BLaER1 treated with 17β-estradiol and CSF1 and Interleukin-3, amounts not matched to agents 10 nM and 100 nM (cell line): ENCODE measurements around the gene PCYT2.
A peak's percentile ranks its signal among the peaks of the same experiment; 100 is the strongest.

Experiments used
- H3K27ac ChIP-seq, 11 experiments: shearing (Covaris generic); formaldehyde crosslinking; 2 replicates each; pipeline ENCODE4 v1.8.1; 2022
- H3K27me3 ChIP-seq, 11 experiments: shearing (Covaris generic); formaldehyde crosslinking; 2 replicates each; pipeline ENCODE4 v1.8.1; 2022
- H3K36me3 ChIP-seq, 11 experiments: shearing (Covaris generic); formaldehyde crosslinking; 2 replicates each; pipeline ENCODE4 v1.8.1; 2022
- H3K4me1 ChIP-seq, 10 experiments: shearing (Covaris generic); formaldehyde crosslinking; 2 replicates each; pipeline ENCODE4 v1.8.1; 2022
- H3K4me2 ChIP-seq, 11 experiments: shearing (Covaris generic); formaldehyde crosslinking; 2 replicates each; pipeline ENCODE4 v1.8.1; 2022
- H3K4me3 ChIP-seq, 10 experiments: shearing (Covaris generic); formaldehyde crosslinking; 2 replicates each; pipeline ENCODE4 v1.8.1; 2022
- H3K9ac ChIP-seq, 11 experiments: shearing (Covaris generic); formaldehyde crosslinking; 2 replicates each; pipeline ENCODE4 v1.8.1; 2022
- H3K9me3 ChIP-seq, 11 experiments: shearing (Covaris generic); formaldehyde crosslinking; replicated peaks in 1 of 11; 2 replicates each; pipeline ENCODE4 v1.8.1; 2022
- H4K20me1 ChIP-seq, 11 experiments: shearing (Covaris generic); formaldehyde crosslinking; 2 replicates each; pipeline ENCODE4 v1.8.1; 2022
- Cebpa-rat ChIP-seq, 11 experiments: shearing (Covaris generic); IDR thresholded peaks; 2 replicates each; pipeline ENCODE4 v1.8.1; 2022

PCYT2 gene

DNA sequence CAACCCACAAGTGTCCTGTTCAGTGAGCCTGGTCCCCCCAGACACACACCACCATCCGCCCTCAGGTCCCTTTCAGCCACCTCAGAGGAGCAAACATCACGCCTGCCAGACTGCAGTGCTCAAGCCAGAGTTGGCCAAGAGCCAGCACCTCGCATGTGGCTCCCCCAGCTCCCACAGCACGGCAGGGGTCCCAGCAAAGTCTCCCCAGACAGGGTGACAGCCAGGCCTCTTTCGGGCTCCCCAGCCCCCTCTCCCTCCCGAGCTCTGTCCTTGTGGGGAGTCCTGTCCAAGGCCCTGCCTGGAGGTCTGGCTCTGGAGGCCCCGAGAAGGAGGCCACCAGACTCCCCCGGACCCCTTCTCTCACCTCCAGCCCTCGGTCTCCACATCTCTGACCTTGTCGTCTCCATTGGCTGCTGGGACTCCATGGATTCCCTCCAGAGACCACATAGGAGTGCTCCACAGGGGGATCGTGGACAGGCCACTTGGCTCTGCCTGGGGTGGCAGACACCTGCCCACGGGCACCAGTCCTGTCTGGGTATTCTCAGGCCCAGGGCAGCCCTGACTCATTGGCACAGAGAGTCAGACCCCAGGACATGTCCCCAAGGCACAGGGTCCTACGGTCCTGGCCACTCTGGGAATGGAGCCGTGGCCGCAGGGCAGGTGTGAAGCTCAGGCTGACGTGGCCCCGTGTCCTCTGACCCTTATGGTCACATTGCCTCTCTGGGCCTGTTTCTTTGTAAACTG is 37.6 kb upstream of the PCYT2 start:
- no peak for TF ChIP-seq Cebpa-rat (IDR thresholded peaks at IDR 0.05)
- no peaks in the 10 kb centered on the region for H3K27me3 ChIP-seq
- H3K4me2 ChIP-seq = 0 out of 22 replicates have a peak overlapping the region, but pooled peaks of 1 of the 11 experiments have one; percentile 0
- H3K9ac ChIP-seq = peak overlapping the region in 2 of 11 experiments; percentile 17 to 28; a peak in 1 of 22 replicates
- no peak overlapping the region for H3K4me3 ChIP-seq
- H3K36me3 ChIP-seq = no peaks in the 10 kb centered on the region
- no peak overlapping the region for H3K27ac ChIP-seq
- no peaks in the 10 kb centered on the region for H4K20me1 ChIP-seq
- peaks cover 0 to 24% (median 6%) of the 10 kb centered on the region in 10 experiments; a peak in 9 of 20 replicates for H3K4me1 ChIP-seq
- no peaks in the 10 kb centered on the region for H3K9me3 ChIP-seq

DNA sequence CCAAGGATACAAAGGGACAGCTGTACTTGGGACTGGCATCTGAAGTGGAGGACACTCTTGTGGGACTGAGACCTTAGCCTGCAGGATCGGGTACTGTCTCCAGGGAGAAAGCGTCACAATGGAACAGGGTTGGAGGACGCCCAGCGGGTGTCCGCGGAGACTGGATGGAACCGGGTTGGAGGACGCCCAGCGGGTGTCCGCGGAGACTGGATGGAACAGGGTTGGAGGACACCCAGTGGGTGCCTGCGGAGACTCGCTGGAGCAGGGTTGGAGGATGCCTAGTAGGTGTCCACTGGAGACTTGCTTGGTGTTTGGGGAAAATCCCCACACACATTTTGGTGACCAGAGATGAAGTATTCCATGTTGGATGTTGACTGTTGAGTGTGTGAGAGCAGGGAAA is 36.0 kb upstream of the PCYT2 start, which contains the start of gene MYADML2:
MYADML2 (minus strand) TSS at position 45 of the 400 bp plus-strand sequence. CDS start 5,492 bp downstream, outside the sequence.
- no peak for TF ChIP-seq Cebpa-rat (IDR thresholded peaks at IDR 0.05)
- peaks cover 0 to 3% (median 0%) of the 10 kb centered on the region in 11 experiments; a peak in 3 of 22 replicates for H3K27me3 ChIP-seq
- H3K27ac ChIP-seq = no peak within 1 kb of the TSS
- H3K4me1 ChIP-seq = peaks cover 0 to 36% (median 7%) of the 10 kb centered on the region in 10 experiments; a peak in 13 of 20 replicates
- H3K4me3 ChIP-seq = no peak within 1 kb of the TSS
- H3K36me3 ChIP-seq = no peaks in the 10 kb centered on the region
- no peaks in the 10 kb centered on the region for H4K20me1 ChIP-seq
- no peak within 1 kb of the TSS for H3K4me2 ChIP-seq
- no peaks in the 10 kb centered on the region for H3K9me3 ChIP-seq
- no peak within 1 kb of the TSS for H3K9ac ChIP-seq

DNA sequence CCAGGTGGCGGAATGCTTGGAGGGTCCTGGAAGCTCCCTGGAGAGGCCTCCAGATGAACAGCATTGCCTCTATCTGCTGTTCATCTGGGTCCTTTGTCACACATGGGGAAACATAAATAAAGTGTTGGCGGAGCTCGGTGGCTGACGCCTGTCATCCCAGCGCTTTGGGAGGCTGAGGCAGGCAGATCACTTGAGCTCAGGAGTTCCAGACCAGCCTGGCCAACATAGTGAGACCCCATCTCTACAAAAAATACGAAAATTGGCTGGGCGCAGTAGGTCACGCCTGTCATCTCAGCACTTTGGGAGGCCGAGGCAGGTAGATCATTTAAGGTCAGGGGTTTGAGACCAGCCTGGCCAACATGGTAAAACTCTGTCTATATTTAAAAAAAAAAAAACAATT is 33.7 kb upstream of the PCYT2 start:
- Histone ChIP-seq H3K9ac (no peak overlapping the region), H3K27ac (no peak overlapping the region), H4K20me1 (no peaks in the 10 kb centered on the region), H3K36me3 (no peaks in the 10 kb centered on the region), H3K9me3 (no peaks in the 10 kb centered on the region), H3K4me2 (peak overlapping the region in 4 of 11 experiments; percentile 10 to 34 (median 26); a peak in 2 of 22 replicates), H3K4me3 (no peak overlapping the region), H3K27me3 (peaks cover 0 to 16% (median 0%) of the 10 kb centered on the region in 11 experiments; a peak in 5 of 22 replicates), H3K4me1 (peaks cover 13 to 59% (median 30%) of the 10 kb centered on the region in 10 experiments; a peak in 19 of 20 replicates)
- TF ChIP-seq Cebpa-rat (IDR thresholded peaks at IDR 0.05) = no peak

DNA sequence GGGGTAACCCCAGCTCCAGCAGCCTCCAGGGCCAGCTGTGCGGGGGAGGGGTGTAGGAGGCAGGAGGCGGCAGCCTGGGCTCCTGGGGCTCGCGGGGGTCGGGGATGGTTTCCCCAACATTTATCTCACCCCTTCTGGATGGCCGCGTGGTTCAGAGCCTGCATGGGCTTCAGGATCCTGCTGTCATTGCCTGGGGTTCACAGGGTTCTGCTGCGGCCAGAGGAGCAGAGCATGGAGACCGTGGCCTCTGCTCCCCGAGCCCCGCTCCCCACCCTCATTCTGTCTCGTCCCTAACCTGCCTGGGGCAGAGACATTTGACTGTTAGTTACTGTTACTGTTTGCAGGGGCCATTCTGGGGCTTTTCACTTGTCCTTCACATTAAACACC is 31.0 kb upstream of the PCYT2 start:
- no peaks in the 10 kb centered on the region for H4K20me1 ChIP-seq
- peak overlapping the region in 3 of 11 experiments; percentile 21 to 41 (median 23); a peak in 1 of 22 replicates for H3K9ac ChIP-seq
- no peaks in the 10 kb centered on the region for H3K9me3 ChIP-seq
- no peaks in the 10 kb centered on the region for H3K36me3 ChIP-seq
- TF ChIP-seq Cebpa-rat (IDR thresholded peaks at IDR 0.05) = no peak
- peaks cover 0 to 19% (median 0%) of the 10 kb centered on the region in 11 experiments; a peak in 5 of 22 replicates for H3K27me3 ChIP-seq
- H3K4me3 ChIP-seq = peak overlapping the region in 2 of 10 experiments; percentile 11 to 27; a peak in 2 of 20 replicates
- peak overlapping the region in 10 of 11 experiments; percentile 64 to 100 (median 100); a peak in 19 of 22 replicates for H3K4me2 ChIP-seq
- peaks cover 31 to 80% (median 57%) of the 10 kb centered on the region in 10 experiments for H3K4me1 ChIP-seq
- no peak overlapping the region for H3K27ac ChIP-seq

DNA sequence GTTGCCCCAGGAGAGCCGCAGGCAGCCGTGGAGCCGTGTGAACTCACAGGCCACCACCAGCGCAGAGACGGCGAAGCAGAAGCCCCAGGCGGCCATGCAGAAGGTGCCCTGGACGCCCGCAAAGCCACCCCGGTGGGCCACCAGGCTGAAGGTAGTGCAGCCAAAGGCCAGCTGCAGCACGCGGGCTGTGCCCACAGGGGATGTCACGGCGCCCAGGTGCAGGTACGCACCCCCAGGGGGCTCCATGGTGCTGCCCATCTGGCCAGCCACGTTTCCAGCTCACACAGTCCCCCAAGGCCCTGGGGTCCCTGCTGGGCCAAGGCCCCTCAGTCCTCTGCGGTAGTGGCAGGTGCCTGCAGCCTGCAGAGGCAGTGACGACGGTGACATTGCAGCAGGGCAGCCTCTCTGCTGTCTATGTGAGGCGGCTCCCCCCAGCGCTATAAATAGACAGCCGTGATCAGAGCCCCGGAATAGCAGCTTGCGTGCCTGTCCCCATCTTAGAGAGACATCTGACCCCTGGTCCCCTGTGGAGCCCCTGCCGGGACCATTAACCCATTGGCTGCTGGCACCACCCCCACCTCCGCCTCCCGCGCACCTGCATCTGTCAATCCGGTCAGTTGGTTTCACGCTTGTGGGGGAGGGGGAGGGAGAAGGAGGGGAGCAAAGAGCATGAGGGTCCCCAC is 30.4 kb upstream of the PCYT2 start:
- H3K4me3 ChIP-seq = peak overlapping the region in 4 of 10 experiments; percentile 5 to 27 (median 11); a peak in 2 of 20 replicates
- TF ChIP-seq Cebpa-rat (IDR thresholded peaks at IDR 0.05) = no peak

DNA sequence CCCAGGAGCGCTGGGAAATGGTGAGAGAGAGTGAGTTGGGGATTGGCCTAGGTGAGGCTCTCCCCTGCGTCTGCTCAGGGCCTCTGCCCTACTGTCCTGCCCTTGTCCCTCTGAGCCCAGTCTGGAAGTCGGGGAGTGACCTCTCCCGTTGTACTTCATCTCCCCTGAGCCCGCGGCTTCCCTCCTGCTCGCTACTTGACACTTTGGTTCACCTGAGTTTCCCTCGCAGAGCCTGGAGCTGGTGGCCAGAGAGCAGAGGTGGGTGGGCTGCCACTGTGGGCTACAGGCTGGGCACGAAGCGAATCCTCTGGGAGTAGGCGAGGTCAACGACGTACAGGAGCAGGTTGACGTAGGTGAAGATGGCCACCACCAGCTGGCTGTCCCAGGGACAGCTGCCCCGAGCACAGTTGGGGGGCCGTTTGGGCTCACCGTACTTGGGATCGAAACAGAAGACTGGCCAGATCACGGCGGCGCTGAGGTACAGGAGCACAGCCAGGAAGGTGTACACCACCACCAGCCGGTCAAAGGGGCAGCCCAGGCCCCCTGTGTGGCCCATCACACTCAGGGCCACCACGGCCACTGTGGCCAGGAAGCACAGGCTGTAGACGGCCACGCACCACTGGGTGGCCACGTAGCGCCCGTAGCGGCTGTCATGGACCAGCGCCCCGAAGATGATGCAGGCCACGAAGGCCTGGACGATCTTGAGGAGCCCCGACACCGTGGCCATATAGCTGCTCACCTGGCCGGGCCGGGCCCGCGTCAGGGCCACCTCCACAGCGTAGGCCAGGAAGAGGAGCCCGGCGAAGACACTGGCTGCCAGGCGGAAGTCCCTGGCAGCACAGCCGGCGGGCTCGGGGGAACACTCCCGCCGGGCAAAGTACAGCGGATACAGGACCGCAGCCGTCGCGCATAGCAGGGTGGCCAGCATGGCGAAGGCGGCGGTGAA is 29.6 kb upstream of the PCYT2 start:
- H3K4me2 ChIP-seq = peak overlapping the region; percentile 64 to 100 (median 100)
- 0 out of 20 replicates have a peak overlapping the region, but pooled peaks of 2 of the 10 experiments have one; percentile 5 to 11 for H3K4me3 ChIP-seq
- H3K9ac ChIP-seq = peak overlapping the region in 5 of 11 experiments; percentile 15 to 41 (median 21); a peak in 4 of 22 replicates
- H4K20me1 ChIP-seq = peaks cover 0 to 2% (median 0%) of the 10 kb centered on the region in 11 experiments; a peak in 3 of 22 replicates
- H3K36me3 ChIP-seq = no peaks in the 10 kb centered on the region
- no peak overlapping the region; a peak in 1 of 22 replicates for H3K27ac ChIP-seq
- H3K4me1 ChIP-seq = peaks cover 42 to 91% (median 70%) of the 10 kb centered on the region in 10 experiments
- H3K9me3 ChIP-seq = no peaks in the 10 kb centered on the region
- peaks cover 0 to 19% (median 0%) of the 10 kb centered on the region in 11 experiments; a peak in 5 of 22 replicates for H3K27me3 ChIP-seq
- no peak for TF ChIP-seq Cebpa-rat (IDR thresholded peaks at IDR 0.05)

More for the DNA sequence above, 30.4 kb upstream of the PCYT2 start:
- Histone ChIP-seq H3K27me3 (peaks cover 0 to 19% (median 0%) of the 10 kb centered on the region in 11 experiments; a peak in 5 of 22 replicates), H3K4me1 (peaks cover 34 to 83% (median 61%) of the 10 kb centered on the region in 10 experiments), H4K20me1 (no peaks in the 10 kb centered on the region), H3K4me2 (peak overlapping the region; percentile 64 to 100 (median 100)), H3K9ac (peak overlapping the region in 7 of 11 experiments; percentile 1 to 41 (median 17); a peak in 4 of 22 replicates), H3K27ac (no peak overlapping the region), H3K36me3 (no peaks in the 10 kb centered on the region), H3K9me3 (no peaks in the 10 kb centered on the region)

DNA sequence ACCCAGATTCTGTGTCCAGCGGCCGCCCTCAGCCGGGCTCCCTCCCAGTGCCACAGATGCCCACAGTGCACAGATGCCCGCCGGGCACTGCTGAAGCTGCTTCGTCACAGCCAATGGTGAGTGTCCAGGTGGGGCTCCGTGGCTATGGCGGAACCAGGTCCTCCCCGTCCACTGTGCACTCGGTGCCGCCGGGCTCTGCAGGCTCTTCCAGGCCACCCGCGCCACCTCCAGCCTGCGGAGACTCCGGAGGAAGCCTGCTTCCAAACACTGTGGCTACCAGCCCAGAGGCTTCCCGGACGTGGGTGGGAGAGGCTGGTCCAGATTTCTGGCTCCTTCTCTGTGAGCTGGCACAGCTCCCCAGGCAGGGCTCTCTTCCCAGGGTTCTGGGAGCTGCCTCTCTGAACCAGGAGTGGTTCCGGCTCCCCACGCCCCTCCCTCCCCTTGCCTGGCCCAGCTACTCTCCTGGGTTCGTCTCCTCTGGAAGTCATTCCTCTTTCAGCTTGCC is 28.7 kb upstream of the PCYT2 start:
- no peak for TF ChIP-seq Cebpa-rat (IDR thresholded peaks at IDR 0.05)
- Histone ChIP-seq H4K20me1 (peaks cover 0 to 11% (median 0%) of the 10 kb centered on the region in 11 experiments; a peak in 5 of 22 replicates), H3K4me3 (no peak overlapping the region), H3K4me1 (peaks cover 45 to 95% (median 78%) of the 10 kb centered on the region in 10 experiments), H3K9ac (peak overlapping the region in 6 of 11 experiments; percentile 0 to 87 (median 50); a peak in 10 of 22 replicates), H3K9me3 (no peaks in the 10 kb centered on the region), H3K27ac (no peak overlapping the region), H3K4me2 (peak overlapping the region; percentile 69 to 100 (median 100); a peak in 21 of 22 replicates), H3K27me3 (peaks cover 0 to 19% (median 0%) of the 10 kb centered on the region in 11 experiments; a peak in 5 of 22 replicates), H3K36me3 (peaks cover 0 to 8% (median 0%) of the 10 kb centered on the region in 11 experiments; a peak in 8 of 22 replicates)
